ENCODE results near the gene TMEM87B. TPM values are rescaled to one million over a fixed set of nuclear protein-coding genes. Genes with fewer than 3 reads are reported as not detected.

TMEM87B gene
- 10 to 100 TPM; 56.7 to 71.2 TPM for total RNA-seq

GRCh38 chr2:112054847-112055729 is at the start of gene TMEM87B:
TMEM87B (plus strand) TSS chr2:112055269; CDS start chr2:112055592, 323 bp downstream.
- Histone ChIP-seq H3K27me3 (no peaks in the 10 kb centered on the region), H3K9ac (ENCODE audit: low read depth in 2 of 2, low read length in 2 of 2) (peak within 1 kb of the TSS; percentile 92 to 98), H3K27ac (peak within 1 kb of the TSS; percentile 100), H3K36me3 (no peaks in the 10 kb centered on the region), H3K4me1 (peaks cover 10% of the 10 kb centered on the region), H3K9me3 (no peaks in the 10 kb centered on the region), H3K4me3 (peak within 1 kb of the TSS; percentile 88)
- no peak for TF ChIP-seq CTCF (IDR thresholded peaks at IDR 0.05)
- peak; percentile 99 for DNase-seq
- intact Hi-C loops (cut with DNase I), result loop anchor here (10.0 kb wide), 1 partner anchor 200 kb away; the partner anchor contains the start of gene ZC3H8

GRCh38 chr2:112005406-112006075 is 49.5 kb upstream of the TMEM87B start:
- Histone ChIP-seq H3K9ac (ENCODE audit: low read depth in 2 of 2, low read length in 2 of 2) (no peak overlapping the region), H3K27me3 (no peaks in the 10 kb centered on the region), H3K9me3 (no peaks in the 10 kb centered on the region), H3K27ac (no peak overlapping the region), H3K4me1 (no peaks in the 10 kb centered on the region), H3K4me3 (no peak overlapping the region), H3K36me3 (no peaks in the 10 kb centered on the region)
- no peak for DNase-seq
- TF ChIP-seq CTCF (IDR thresholded peaks at IDR 0.05), result no peak
- intact Hi-C loops (cut with DNase I), result no loop called here

GRCh38 chr2:112006076-112006410 is 49.0 kb upstream of the TMEM87B start:
- no peak overlapping the region for H3K4me3 ChIP-seq
- H3K9me3 ChIP-seq, result no peaks in the 10 kb centered on the region
- H3K27me3 ChIP-seq, result no peaks in the 10 kb centered on the region
- TF ChIP-seq CTCF (IDR thresholded peaks at IDR 0.05), result no peak
- no peaks in the 10 kb centered on the region for H3K4me1 ChIP-seq
- H3K27ac ChIP-seq, result no peak overlapping the region
- H3K36me3 ChIP-seq, result no peaks in the 10 kb centered on the region
- no peak for DNase-seq
- intact Hi-C loops (cut with DNase I), result no loop called here
- no peak overlapping the region for H3K9ac ChIP-seq (ENCODE audit: low read depth in 2 of 2, low read length in 2 of 2)

- intact Hi-C loops (cut with DNase I), result no loop called here
- Histone ChIP-seq H3K27ac (no peak overlapping the region), H3K36me3 (no peaks in the 10 kb centered on the region), H3K27me3 (no peaks in the 10 kb centered on the region), H3K4me1 (no peaks in the 10 kb centered on the region), H3K4me3 (no peak overlapping the region), H3K9ac (ENCODE audit: low read depth in 2 of 2, low read length in 2 of 2) (no peak overlapping the region), H3K9me3 (no peaks in the 10 kb centered on the region)
- TF ChIP-seq CTCF (IDR thresholded peaks at IDR 0.05), result no peak
- no peak for DNase-seq
These were observed 47.6 kb upstream of the TMEM87B start for GRCh38 chr2:112007493-112007892.

GRCh38 chr2:112008910-112009485 is 46.1 kb upstream of the TMEM87B start:
- H3K27me3 ChIP-seq, result no peaks in the 10 kb centered on the region
- no peak overlapping the region for H3K9ac ChIP-seq (ENCODE audit: low read depth in 2 of 2, low read length in 2 of 2)
- H3K4me3 ChIP-seq, result no peak overlapping the region
- intact Hi-C loops (cut with DNase I), result no loop called here
- H3K36me3 ChIP-seq, result no peaks in the 10 kb centered on the region
- H3K27ac ChIP-seq, result no peak overlapping the region
- H3K4me1 ChIP-seq, result no peaks in the 10 kb centered on the region
- DNase-seq, result no peak
- no peak for TF ChIP-seq CTCF (IDR thresholded peaks at IDR 0.05)
- H3K9me3 ChIP-seq, result no peaks in the 10 kb centered on the region

Data from colonic mucosa (tissue), 4 donors.